Measurements from ENCODE around the gene TVP23B. TPM values are rescaled to one million over a fixed set of nuclear protein-coding genes. Genes with fewer than 3 reads are reported as not detected.
"Not testable (repeated sequence)": the region's sequence is repeated elsewhere in the genome, so short reads cannot be mapped to it uniquely, and the experiment has no call there.

TVP23B gene
- total RNA-seq, 1 donor from 2014 or later = 27.8 TPM

DNA sequence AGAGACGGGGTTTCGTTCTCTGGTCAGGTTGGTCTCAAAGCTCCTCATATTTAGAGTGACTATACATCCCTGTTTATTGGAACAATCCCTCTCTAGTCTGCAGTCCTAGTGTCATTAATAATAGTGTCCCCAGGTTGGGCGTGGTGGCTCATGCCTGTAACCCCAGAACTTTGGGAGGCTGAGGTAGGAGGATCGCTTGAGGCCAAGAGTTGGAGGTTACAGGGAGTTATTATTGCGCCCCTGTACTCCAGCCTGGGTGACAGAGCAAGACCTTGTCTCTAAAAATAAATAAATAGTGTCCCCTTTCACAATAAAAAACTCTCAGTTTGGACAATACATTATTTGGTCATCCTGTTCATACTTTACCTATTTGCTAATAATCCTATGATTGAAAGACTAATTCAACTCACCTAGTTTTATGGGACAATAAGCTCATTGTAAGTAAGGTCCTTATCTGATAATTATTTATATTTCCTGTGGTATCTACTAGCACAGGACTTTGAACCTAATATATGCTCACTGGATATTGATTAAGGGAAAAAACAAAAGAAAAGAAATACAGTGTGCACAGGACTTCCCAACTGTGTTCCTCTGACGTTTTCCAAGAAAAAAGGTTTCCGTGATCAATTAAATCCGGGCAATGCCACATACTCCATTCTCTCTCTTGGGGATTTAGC lies 23.5 kb upstream of the TVP23B start:
- H3K27ac Mint-ChIP-seq (ENCODE audit: unreplicated experiment) = not testable (repeated sequence)

DNA sequence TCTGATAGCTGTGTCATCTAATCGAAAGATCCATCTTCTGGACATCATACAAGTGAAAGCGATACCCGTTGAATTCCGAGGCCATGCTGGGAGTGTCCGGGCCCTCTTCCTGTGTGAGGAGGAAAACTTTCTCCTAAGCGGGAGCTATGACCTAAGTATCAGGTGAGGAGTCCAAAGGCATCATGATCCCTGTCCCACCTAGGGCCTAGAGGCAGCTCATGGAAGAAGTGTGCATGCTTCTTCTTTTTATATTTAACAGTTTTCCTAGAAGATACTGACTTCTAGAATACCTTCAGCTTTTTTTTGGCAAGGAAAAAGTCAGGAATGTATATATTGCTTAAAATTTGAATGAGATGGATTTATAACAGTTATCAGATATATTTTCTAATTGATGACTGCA lies 22.6 kb upstream of the TVP23B start:
- H3K4me1 Mint-ChIP-seq; DNase-seq (ENCODE audit: low read depth, low spot score); H3K4me3 Mint-ChIP-seq; H3K36me3 Mint-ChIP-seq (ENCODE audit: low read depth); H3K9me3 Mint-ChIP-seq; H3K27ac Mint-ChIP-seq (ENCODE audit: unreplicated experiment); H3K27me3 Mint-ChIP-seq (ENCODE audit: low read depth): not testable (repeated sequence)

More for the DNA sequence above, 23.5 kb upstream of the TVP23B start:
- H3K36me3 Mint-ChIP-seq (ENCODE audit: low read depth); H3K4me1 Mint-ChIP-seq; H3K9me3 Mint-ChIP-seq; DNase-seq (ENCODE audit: low read depth, low spot score); H3K4me3 Mint-ChIP-seq; H3K27me3 Mint-ChIP-seq (ENCODE audit: low read depth): not testable (repeated sequence)

DNA sequence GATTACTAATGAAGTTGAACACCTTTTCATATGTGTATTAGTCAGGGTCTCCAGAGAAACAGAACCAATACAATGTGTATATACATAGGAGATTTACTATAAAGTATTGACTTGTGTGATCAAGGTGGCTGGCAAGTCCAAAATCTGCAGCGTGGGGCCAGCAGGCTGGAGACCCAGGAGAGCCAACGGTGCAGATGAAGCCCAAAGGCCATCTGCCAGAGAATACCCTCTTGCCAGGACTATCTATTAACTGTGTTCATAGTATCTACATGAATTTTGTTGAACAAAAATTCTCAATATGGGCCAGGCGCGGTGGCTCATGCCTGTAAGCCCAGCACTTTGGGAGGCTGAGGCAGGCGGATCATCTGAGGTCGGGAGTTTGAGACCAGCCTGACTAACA lies 20.8 kb upstream of the TVP23B start:
- H3K27me3 Mint-ChIP-seq (ENCODE audit: low read depth); H3K4me1 Mint-ChIP-seq; H3K9me3 Mint-ChIP-seq; H3K4me3 Mint-ChIP-seq; H3K36me3 Mint-ChIP-seq (ENCODE audit: low read depth); DNase-seq (ENCODE audit: low read depth, low spot score); H3K27ac Mint-ChIP-seq (ENCODE audit: unreplicated experiment): not testable (repeated sequence)

DNA sequence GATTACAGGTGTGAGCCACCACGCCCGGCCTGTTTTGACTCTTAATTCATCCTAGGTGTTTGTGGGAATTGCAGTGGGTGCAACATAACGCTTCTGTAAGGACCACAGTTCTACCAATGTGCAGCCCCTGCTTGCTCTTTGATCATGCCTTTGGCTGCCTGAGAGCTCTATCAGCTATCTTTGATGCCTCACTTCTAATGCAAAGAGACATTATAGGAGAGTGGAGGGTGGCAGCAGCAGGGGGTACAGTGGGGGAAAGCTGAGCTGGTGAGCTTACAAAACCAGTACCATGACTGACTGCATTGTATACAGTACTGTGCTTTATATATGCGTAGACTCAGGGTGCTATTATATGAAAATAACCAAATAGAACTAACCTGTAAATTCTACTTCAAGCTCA lies 10.4 kb upstream of the TVP23B start:
- H3K4me3 Mint-ChIP-seq; DNase-seq (ENCODE audit: low read depth, low spot score); H3K27me3 Mint-ChIP-seq (ENCODE audit: low read depth); H3K36me3 Mint-ChIP-seq (ENCODE audit: low read depth); H3K9me3 Mint-ChIP-seq; H3K27ac Mint-ChIP-seq (ENCODE audit: unreplicated experiment): not testable (repeated sequence)
- H3K4me1 Mint-ChIP-seq = peaks cover 17% of the 10 kb centered on the region

DNA sequence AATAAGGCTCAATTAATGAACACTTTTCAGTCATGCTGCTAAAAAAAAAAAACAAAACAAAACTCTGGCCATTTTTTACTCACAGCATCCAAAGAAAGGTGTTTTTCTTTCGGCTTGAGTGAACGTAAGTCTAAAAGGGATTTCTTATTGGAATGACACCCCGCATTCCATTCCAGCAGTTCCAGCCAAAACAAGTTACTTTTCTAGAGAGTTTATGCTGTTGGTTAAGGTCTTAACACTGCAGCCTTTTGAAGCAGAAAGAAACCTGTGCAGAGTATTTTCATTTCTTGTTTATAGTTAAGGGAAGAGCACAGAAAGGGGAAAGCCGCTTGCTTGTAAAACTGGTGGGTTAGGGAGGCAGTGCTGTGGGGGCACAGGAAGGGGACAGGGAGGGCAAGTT lies 9.9 kb upstream of the TVP23B start:
- not testable (repeated sequence) for H3K4me3 Mint-ChIP-seq; H3K27ac Mint-ChIP-seq (ENCODE audit: unreplicated experiment); DNase-seq (ENCODE audit: low read depth, low spot score); H3K36me3 Mint-ChIP-seq (ENCODE audit: low read depth); H3K9me3 Mint-ChIP-seq; H3K27me3 Mint-ChIP-seq (ENCODE audit: low read depth)
- peaks cover 17% of the 10 kb centered on the region for H3K4me1 Mint-ChIP-seq

DNA sequence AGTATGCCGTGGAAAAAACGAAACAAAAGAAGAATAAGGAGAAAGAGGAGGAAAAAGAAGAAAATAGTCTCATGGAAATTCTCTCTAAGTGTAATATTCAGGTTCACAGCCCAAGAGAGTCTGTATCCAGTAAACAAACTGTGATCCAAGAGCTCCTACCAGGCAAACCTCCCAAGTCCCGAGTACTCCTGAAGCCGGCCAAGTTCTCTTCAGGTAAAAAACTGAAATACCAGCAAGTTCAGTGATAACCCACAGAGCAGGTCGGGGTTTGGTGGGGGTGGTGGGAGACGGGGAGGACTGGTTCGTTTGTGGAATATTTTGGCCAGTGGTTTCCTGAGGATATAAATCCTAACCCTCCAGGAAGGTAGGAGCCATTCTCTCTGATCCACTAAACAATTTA lies 8.5 kb upstream of the TVP23B start:
- Mint-ChIP-seq H3K4me3 (no peak overlapping the region), H3K4me1 (peaks cover 17% of the 10 kb centered on the region), H3K9me3 (no peaks in the 10 kb centered on the region), H3K27me3 (ENCODE audit: low read depth) (peaks cover 4% of the 10 kb centered on the region), H3K27ac (ENCODE audit: unreplicated experiment) (no peak overlapping the region), H3K36me3 (ENCODE audit: low read depth) (no peaks in the 10 kb centered on the region)
- TF ChIP-seq, protein P1, sequence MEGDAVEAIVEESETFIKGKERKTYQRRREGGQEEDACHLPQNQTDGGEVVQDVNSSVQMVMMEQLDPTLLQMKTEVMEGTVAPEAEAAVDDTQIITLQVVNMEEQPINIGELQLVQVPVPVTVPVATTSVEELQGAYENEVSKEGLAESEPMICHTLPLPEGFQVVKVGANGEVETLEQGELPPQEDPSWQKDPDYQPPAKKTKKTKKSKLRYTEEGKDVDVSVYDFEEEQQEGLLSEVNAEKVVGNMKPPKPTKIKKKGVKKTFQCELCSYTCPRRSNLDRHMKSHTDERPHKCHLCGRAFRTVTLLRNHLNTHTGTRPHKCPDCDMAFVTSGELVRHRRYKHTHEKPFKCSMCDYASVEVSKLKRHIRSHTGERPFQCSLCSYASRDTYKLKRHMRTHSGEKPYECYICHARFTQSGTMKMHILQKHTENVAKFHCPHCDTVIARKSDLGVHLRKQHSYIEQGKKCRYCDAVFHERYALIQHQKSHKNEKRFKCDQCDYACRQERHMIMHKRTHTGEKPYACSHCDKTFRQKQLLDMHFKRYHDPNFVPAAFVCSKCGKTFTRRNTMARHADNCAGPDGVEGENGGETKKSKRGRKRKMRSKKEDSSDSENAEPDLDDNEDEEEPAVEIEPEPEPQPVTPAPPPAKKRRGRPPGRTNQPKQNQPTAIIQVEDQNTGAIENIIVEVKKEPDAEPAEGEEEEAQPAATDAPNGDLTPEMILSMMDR (conservative IDR thresholded peaks at IDR 0.05) = no peak
- DNase-seq (ENCODE audit: low read depth, low spot score) = no peak

DNA sequence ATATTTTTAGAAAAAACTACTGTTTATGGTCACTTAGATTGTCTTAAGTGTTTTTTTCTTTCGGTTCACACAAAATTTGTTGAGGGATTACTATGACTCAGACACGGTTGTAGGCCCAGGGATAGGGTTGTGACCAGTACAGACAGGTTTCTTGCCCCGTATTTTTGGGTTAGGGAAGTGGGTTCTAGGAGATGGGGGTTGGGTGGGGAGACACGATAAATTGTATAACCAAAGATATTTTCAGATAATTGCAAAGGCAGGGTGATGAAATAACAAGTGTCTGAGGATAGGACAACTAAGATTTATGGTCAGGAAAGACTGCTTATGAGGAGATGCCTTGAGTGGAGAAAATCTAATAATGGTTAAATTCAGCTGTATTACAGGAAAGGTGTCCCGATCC lies 822 bp downstream of the TVP23B start:
- peaks cover 22% of the 10 kb centered on the region for H3K4me1 Mint-ChIP-seq
- H3K27me3 Mint-ChIP-seq (ENCODE audit: low read depth); H3K27ac Mint-ChIP-seq (ENCODE audit: unreplicated experiment); DNase-seq (ENCODE audit: low read depth, low spot score); H3K4me3 Mint-ChIP-seq; H3K36me3 Mint-ChIP-seq (ENCODE audit: low read depth); H3K9me3 Mint-ChIP-seq: not testable (repeated sequence)

DNA sequence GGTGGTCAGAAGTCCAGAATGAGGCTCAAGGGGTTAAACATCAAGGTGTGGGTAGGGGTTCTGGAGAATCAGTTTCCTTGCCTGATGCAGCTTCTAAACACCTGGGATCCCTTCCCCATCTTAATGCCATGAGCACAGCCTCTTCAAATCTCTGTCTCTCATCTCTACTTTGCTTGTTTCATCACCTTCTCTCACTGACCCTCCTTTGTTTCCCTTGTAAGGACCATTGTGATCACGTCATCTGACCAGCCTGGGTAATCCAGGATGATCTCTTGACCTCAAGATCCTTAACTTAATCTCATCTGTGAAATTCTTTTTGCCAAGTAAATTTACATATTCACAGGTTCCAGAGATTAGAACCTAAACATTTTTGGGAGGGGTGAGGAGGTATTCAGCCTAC lies 5.0 kb downstream of the TVP23B start:
- not testable (repeated sequence) for H3K27me3 Mint-ChIP-seq (ENCODE audit: low read depth)

DNA sequence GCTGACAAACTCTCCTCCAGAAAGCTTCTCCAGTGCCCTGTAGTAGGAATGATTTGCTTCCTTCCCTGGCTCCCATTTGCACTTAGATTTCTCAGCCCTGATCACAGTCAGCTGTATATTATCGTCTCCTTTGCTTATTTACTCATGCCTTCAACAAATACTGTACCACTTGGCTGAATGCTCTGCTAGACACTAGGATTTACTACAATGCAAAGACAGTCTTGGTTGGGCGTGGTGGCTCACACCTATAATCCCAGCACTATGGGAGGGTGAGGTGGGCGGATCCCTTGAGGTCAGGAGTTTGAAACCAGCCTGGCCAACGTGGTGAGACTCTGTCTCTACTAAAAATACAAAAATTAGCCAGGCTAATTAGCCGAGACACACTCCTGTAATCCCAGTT lies 5.9 kb downstream of the TVP23B start:
- H3K9me3 Mint-ChIP-seq; H3K27ac Mint-ChIP-seq (ENCODE audit: unreplicated experiment); H3K27me3 Mint-ChIP-seq (ENCODE audit: low read depth); DNase-seq (ENCODE audit: low read depth, low spot score); H3K4me3 Mint-ChIP-seq; H3K36me3 Mint-ChIP-seq (ENCODE audit: low read depth): not testable (repeated sequence)
- peaks cover 26% of the 10 kb centered on the region for H3K4me1 Mint-ChIP-seq

More for the DNA sequence above, 5.0 kb downstream of the TVP23B start:
- H3K27ac Mint-ChIP-seq (ENCODE audit: unreplicated experiment); DNase-seq (ENCODE audit: low read depth, low spot score); H3K4me3 Mint-ChIP-seq; H3K9me3 Mint-ChIP-seq; H3K36me3 Mint-ChIP-seq (ENCODE audit: low read depth): not testable (repeated sequence)
- peaks cover 26% of the 10 kb centered on the region for H3K4me1 Mint-ChIP-seq

DNA sequence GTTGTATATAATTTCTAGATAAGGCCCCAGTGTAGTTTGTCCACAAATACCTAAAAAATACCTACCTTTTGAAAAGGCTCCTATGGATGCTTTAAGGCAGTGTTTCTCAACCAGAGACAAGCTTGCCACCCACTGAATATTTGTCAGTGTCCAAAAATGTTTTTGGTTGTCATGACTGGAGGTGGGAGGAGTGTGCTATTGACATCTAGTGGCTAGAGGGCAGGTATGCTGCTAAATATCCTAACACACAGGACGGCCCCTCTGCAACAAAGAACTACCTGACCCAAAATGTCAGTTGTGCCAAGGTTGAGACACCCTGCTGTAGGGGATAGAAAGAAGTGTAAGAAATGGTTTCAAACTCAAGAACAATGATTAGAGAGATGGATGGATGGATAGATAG lies 10.4 kb downstream of the TVP23B start:
- H3K4me1 Mint-ChIP-seq = peaks cover 14% of the 10 kb centered on the region
- not testable (repeated sequence) for DNase-seq (ENCODE audit: low read depth, low spot score); H3K27ac Mint-ChIP-seq (ENCODE audit: unreplicated experiment); H3K36me3 Mint-ChIP-seq (ENCODE audit: low read depth); H3K4me3 Mint-ChIP-seq; H3K27me3 Mint-ChIP-seq (ENCODE audit: low read depth); H3K9me3 Mint-ChIP-seq

DNA sequence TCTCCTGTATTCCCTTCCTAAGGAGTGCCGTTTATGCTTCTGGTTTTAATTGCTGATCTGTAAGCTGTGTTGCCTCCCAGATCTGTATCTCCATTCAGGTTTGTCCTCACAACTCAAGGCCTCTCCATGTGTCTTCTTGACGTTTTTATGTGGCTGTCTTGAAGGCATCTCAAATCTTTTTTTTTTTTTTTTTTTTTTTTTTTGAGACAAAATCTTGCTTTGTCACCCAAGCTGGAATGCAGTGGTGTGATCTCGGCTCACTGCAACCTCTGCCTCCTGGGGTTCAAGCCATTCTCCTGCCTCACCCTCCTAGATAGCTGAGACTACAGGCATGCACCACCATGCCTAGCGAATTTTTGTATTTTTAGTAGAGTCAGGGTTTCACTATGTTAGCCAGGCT lies 13.9 kb downstream of the TVP23B start:
- H3K9me3 Mint-ChIP-seq; DNase-seq (ENCODE audit: low read depth, low spot score); H3K4me1 Mint-ChIP-seq; H3K27ac Mint-ChIP-seq (ENCODE audit: unreplicated experiment); H3K4me3 Mint-ChIP-seq; H3K27me3 Mint-ChIP-seq (ENCODE audit: low read depth); H3K36me3 Mint-ChIP-seq (ENCODE audit: low read depth): not testable (repeated sequence)

DNA sequence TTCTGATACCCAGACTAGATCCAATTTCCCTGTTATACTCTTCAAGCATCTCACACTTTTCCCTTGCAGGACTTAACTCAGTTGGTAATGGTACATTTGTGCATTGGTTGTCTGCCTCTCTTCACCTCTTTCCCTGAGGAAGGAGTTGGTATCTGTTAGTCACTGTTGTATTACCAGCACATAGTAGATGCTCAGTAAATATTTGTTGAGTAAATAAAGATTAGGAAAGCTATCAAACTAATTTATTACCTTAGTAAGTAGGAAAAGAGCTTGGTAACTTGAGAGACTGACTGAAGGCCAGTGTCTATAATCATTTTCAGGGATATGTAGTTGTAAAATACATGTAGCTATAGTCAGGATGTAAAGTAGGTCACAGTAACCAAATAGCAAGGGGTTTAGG lies 15.9 kb downstream of the TVP23B start:
- DNase-seq (ENCODE audit: low read depth, low spot score); H3K9me3 Mint-ChIP-seq; H3K27me3 Mint-ChIP-seq (ENCODE audit: low read depth); H3K36me3 Mint-ChIP-seq (ENCODE audit: low read depth); H3K4me1 Mint-ChIP-seq; H3K4me3 Mint-ChIP-seq; H3K27ac Mint-ChIP-seq (ENCODE audit: unreplicated experiment): not testable (repeated sequence)

DNA sequence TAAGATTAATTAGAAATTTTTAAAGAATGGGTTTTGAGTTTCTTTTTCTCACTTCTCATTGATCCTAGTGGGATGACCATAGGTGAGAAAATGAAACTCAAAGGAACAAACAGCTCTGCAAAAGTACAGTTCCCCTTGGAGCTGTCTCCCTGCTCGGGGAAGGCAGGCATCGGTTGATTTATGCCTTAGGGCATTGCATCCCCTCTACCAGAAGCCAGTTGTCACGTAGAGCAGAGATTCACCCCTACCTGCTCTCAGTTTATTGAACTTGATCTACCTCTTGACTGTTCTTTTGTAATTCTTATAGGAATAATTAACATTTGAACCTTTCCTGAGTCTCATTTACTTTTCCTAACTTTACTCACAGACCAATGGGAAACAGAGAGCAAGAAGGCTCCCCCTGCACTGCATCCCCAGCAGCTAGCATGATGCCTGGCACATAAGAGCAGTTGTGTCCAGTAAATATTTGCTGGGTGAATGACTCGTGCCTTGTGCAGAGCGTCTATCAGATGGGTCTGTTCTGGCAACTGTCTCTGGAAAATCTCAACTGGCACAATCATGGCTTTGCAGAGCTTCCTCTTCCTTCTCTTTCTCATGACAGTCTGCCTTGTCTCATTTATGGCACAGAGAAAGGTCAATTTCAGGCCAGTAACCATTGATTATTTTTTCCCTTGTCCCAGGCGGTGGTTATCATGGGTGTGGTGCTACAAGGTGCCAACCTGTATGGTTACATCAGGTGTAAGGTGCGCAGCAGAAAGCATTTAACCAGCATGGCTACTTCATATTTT lies 22.7 kb downstream of the TVP23B start:
- not testable (repeated sequence) for H3K27me3 Mint-ChIP-seq (ENCODE audit: low read depth); H3K4me3 Mint-ChIP-seq; H3K36me3 Mint-ChIP-seq (ENCODE audit: low read depth); DNase-seq (ENCODE audit: low read depth, low spot score); H3K4me1 Mint-ChIP-seq; H3K27ac Mint-ChIP-seq (ENCODE audit: unreplicated experiment); H3K9me3 Mint-ChIP-seq
